OCI-LY1 (cell line): ENCODE results near the gene FHOD3.

Source experiments
- EZH2 ChIP-seq: fragments of 200-600 bp; sonication (generic), shearing (Covaris generic); IDR thresholded peaks from 2 replicates; pipeline ENCODE4 v1.8.0; 2017; ENCODE audit warnings: borderline replicate concordance, mixed run types, mild to moderate bottlenecking, antibody characterized with exemption, low read length, moderate library complexity, mixed read lengths
- TF ChIP-seq, protein P1 (sequence below): fragments of 200-600 bp; sonication (generic), shearing (Covaris generic); IDR thresholded peaks from 2 replicates; pipeline ENCODE4 v1.5.1; 2017; ENCODE audit warnings: mild to moderate bottlenecking, antibody characterized with exemption, low read length, moderate library complexity, mixed read lengths

DNA sequence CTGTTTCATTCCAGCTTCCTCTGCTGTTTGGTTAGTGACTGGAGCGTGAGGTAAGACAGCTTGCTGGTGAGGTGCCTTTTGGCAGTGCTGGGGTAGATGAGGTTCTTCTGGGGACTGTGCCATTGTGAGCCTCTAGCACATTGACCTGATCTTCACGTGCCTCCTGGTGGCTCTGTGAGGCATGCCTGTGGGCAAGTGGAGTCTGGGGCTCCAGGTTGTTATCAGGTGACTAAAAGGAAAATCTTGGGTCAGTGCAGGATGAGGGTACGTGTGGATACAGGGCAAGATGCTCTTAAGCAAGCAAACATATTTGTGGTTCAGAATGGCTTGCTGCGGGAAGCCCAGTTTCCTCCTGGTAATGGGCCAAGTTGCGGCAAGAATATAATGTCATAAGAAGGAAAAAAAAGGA is 75.4 kb downstream of the FHOD3 start:
- TF ChIP-seq, protein P1, sequence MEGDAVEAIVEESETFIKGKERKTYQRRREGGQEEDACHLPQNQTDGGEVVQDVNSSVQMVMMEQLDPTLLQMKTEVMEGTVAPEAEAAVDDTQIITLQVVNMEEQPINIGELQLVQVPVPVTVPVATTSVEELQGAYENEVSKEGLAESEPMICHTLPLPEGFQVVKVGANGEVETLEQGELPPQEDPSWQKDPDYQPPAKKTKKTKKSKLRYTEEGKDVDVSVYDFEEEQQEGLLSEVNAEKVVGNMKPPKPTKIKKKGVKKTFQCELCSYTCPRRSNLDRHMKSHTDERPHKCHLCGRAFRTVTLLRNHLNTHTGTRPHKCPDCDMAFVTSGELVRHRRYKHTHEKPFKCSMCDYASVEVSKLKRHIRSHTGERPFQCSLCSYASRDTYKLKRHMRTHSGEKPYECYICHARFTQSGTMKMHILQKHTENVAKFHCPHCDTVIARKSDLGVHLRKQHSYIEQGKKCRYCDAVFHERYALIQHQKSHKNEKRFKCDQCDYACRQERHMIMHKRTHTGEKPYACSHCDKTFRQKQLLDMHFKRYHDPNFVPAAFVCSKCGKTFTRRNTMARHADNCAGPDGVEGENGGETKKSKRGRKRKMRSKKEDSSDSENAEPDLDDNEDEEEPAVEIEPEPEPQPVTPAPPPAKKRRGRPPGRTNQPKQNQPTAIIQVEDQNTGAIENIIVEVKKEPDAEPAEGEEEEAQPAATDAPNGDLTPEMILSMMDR: no peak
- no peak for TF ChIP-seq EZH2
